ENCODE measurements around the gene CHD1. TPM values are rescaled to one million over a fixed set of nuclear protein-coding genes. Genes with fewer than 3 reads are reported as not detected.

CHD1 gene
- total and polyA plus RNA-seq, 2 of the 4 experiments (the other 2 are of a cell fraction): 12.3 to 33.7 TPM

DNA sequence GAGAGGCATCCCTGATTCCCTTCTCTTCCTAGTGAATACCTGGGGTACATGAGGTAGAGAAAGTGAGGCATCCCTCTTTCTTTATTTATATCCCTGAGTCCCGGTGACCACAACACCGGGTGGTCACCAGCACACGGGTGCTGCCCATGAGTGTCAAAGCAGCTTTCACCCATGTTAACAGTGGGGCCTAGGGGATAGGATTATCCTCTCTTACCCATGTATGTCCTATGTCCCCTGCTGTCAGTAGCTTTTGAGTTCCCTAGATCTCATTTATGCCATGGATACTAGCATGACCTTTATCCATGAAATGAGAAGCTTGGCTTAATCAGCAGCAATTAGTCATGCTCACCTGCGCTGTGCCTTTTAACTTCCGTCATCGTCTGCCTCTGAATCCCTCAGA lies 83.9 kb downstream of the CHD1 start:
- no peak overlapping the region for H2AK5ac ChIP-seq (ENCODE audit: low read depth, low read length)
- no peak overlapping the region for H2BK15ac ChIP-seq (ENCODE audit: low read depth, low read length)
- peaks cover 6% of the 10 kb centered on the region for H3K9me3 ChIP-seq (ENCODE audit: control insufficient read depth, insufficient read depth, low read length)
- H3K36me3 ChIP-seq (ENCODE audit: control insufficient read depth, insufficient read depth, low read length): no peaks in the 10 kb centered on the region
- H2AFZ ChIP-seq (replicated peaks; ENCODE audit: low read length, poor library complexity): no peak overlapping the region
- dilution Hi-C loops (cut with HindIII; ENCODE audit: low sequenced_read_pairs, unreplicated experiment) (no loop called here), intact Hi-C loops (cut with micrococcal nuclease) (no loop called here), in situ Hi-C loops (cut with MboI; ENCODE audit: low sequenced_read_pairs) (no loop called here)
- H3K23ac ChIP-seq (ENCODE audit: low read depth, low read length): no peak overlapping the region
- no peak overlapping the region for H3K18ac ChIP-seq (ENCODE audit: low read depth, low read length)
- H4K20me1 ChIP-seq (ENCODE audit: insufficient read depth, low read length): no peaks in the 10 kb centered on the region
- H3K56ac ChIP-seq (ENCODE audit: extremely low read depth, insufficient read depth, low read length): no peak overlapping the region
- no peak overlapping the region for H3K4ac ChIP-seq (ENCODE audit: low read depth, low read length)
- H4K5ac ChIP-seq (ENCODE audit: low read depth, low read length): no peak overlapping the region
- no peak overlapping the region for H3K4me3 ChIP-seq (ENCODE audit: insufficient read depth, low read depth, low read length)
- no peak overlapping the region for H2BK5ac ChIP-seq (ENCODE audit: low read depth, low read length, poor library complexity, severe bottlenecking)
- H2BK20ac ChIP-seq (ENCODE audit: low read depth, low read length): no peak overlapping the region
- ATAC-seq (ENCODE audit: low read depth) (no peak), DNase-seq (no peak)
- no peak overlapping the region for H4K8ac ChIP-seq (ENCODE audit: low read depth in 2 of 2, low read length in 2 of 2)
- CTCF ChIA-PET: no interaction called here
- peaks cover 4% of the 10 kb centered on the region for H3K4me1 ChIP-seq (ENCODE audit: control insufficient read depth, insufficient read depth, low read length)
- no peaks in the 10 kb centered on the region for H3K27me3 ChIP-seq (ENCODE audit: control insufficient read depth, insufficient read depth, low read length)
- H3K9me1 ChIP-seq (ENCODE audit: insufficient read depth, low read length): no peaks in the 10 kb centered on the region
- H3K79me1 ChIP-seq (ENCODE audit: low read depth in 1 of 2, low read length in 2 of 2): no peaks in the 10 kb centered on the region
- H3K4me2 ChIP-seq (ENCODE audit: low read depth, low read length): no peak overlapping the region
- BruUV-seq (replicated peaks): no TSS peak
- no peak overlapping the region for H2BK120ac ChIP-seq (ENCODE audit: low read depth, low read length)
- 90% methylated on average over 3 of the region's 6 CpGs; no CpG with 5 or more reads in 1 of the 2 experiments for WGBS, 2 experiments (ENCODE audit: extremely low coverage in 2 of 2, insufficient read length in 1 of 2)
- no peak overlapping the region for H2AK9ac ChIP-seq (replicated peaks; ENCODE audit: low read depth, low read length, poor library complexity)
- no peak overlapping the region for H3K27ac ChIP-seq (ENCODE audit: insufficient read depth, low read length)
- POLR2A ChIA-PET (ENCODE audit: unreplicated experiment): no interaction called here
- no peak for TF ChIP-seq MXI1 (IDR thresholded peaks at IDR 0.05; ENCODE audit: borderline replicate concordance, low read depth, low read length)
- TF ChIP-seq MAFK (IDR thresholded peaks at IDR 0.05; ENCODE audit: low read depth, low read length): no peak
- no peak for TF ChIP-seq BHLHE40 (IDR thresholded peaks at IDR 0.05; ENCODE audit: low read depth, low read length)
- no peak for TF ChIP-seq MAZ (IDR thresholded peaks at IDR 0.05; ENCODE audit: borderline replicate concordance, low read depth, low read length)
- no peak for TF ChIP-seq SMC3 (IDR thresholded peaks at IDR 0.05; ENCODE audit: low read depth, low read length)
- TF ChIP-seq NFE2L2 (IDR thresholded peaks at IDR 0.05; ENCODE audit: low read depth, low read length): no peak
- TF ChIP-seq CEBPB (IDR thresholded peaks at IDR 0.05; ENCODE audit: low read depth, low read length): no peak
- no peak for TF ChIP-seq RCOR1 (IDR thresholded peaks at IDR 0.05; ENCODE audit: insufficient replicate concordance, low read length)
- TF ChIP-seq, protein P1, sequence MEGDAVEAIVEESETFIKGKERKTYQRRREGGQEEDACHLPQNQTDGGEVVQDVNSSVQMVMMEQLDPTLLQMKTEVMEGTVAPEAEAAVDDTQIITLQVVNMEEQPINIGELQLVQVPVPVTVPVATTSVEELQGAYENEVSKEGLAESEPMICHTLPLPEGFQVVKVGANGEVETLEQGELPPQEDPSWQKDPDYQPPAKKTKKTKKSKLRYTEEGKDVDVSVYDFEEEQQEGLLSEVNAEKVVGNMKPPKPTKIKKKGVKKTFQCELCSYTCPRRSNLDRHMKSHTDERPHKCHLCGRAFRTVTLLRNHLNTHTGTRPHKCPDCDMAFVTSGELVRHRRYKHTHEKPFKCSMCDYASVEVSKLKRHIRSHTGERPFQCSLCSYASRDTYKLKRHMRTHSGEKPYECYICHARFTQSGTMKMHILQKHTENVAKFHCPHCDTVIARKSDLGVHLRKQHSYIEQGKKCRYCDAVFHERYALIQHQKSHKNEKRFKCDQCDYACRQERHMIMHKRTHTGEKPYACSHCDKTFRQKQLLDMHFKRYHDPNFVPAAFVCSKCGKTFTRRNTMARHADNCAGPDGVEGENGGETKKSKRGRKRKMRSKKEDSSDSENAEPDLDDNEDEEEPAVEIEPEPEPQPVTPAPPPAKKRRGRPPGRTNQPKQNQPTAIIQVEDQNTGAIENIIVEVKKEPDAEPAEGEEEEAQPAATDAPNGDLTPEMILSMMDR (conservative IDR thresholded peaks at IDR 0.05; ENCODE audit: low read depth, low read length): no peak
- no peak for TF ChIP-seq RFX5 (IDR thresholded peaks at IDR 0.05; ENCODE audit: low read depth, low read length)
- no peak for TF ChIP-seq FOS (IDR thresholded peaks at IDR 0.05; ENCODE audit: low read depth, low read length)
- no peak for TF ChIP-seq POLR2A (IDR thresholded peaks at IDR 0.05; ENCODE audit: low read depth, low read length)
- TF ChIP-seq CHD1 (IDR thresholded peaks at IDR 0.05; ENCODE audit: low read depth, low read length): no peak
- TF ChIP-seq, protein P2, sequence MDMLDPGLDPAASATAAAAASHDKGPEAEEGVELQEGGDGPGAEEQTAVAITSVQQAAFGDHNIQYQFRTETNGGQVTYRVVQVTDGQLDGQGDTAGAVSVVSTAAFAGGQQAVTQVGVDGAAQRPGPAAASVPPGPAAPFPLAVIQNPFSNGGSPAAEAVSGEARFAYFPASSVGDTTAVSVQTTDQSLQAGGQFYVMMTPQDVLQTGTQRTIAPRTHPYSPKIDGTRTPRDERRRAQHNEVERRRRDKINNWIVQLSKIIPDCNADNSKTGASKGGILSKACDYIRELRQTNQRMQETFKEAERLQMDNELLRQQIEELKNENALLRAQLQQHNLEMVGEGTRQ (IDR thresholded peaks at IDR 0.05; ENCODE audit: low read depth, low read length): no peak
- TF ChIP-seq RAD21 (IDR thresholded peaks at IDR 0.05; ENCODE audit: low read length): no peak
- TF ChIP-seq, protein P3, sequence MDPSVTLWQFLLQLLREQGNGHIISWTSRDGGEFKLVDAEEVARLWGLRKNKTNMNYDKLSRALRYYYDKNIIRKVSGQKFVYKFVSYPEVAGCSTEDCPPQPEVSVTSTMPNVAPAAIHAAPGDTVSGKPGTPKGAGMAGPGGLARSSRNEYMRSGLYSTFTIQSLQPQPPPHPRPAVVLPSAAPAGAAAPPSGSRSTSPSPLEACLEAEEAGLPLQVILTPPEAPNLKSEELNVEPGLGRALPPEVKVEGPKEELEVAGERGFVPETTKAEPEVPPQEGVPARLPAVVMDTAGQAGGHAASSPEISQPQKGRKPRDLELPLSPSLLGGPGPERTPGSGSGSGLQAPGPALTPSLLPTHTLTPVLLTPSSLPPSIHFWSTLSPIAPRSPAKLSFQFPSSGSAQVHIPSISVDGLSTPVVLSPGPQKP (IDR thresholded peaks at IDR 0.05; ENCODE audit: borderline replicate concordance, low read depth, low read length): no peak
- no peak overlapping the region for H4K91ac ChIP-seq (ENCODE audit: insufficient read depth, low read depth, low read length)
- H3K9ac ChIP-seq (ENCODE audit: low read depth, low read length): no peak overlapping the region
- H3K14ac ChIP-seq (replicated peaks; ENCODE audit: low read depth, low read length): no peak overlapping the region

All from IMR-90 (cell line).